T-helper 2 cell treated with Interferon-gamma antibody and Interleukin-4, amounts not matched to agents 5 μg/mL and 100 μg/mL, for 36 hours (primary cell): ENCODE measurements around the gene CACNA2D1.

Experiments used
- DNase-seq: peaks from one replicate; pipeline ENCODE4 v3.0.0; 2021; ENCODE audit warnings: low spot score
- H3K27ac Mint-ChIP-seq: one replicate; pipeline ENCODE4 v1.8.0; 2021; ENCODE audit warnings: mild to moderate bottlenecking, mixed read lengths
- H3K27me3 Mint-ChIP-seq: one replicate; pipeline ENCODE4 v1.8.0; 2021; ENCODE audit warnings: low read depth, mixed read lengths
- H3K36me3 Mint-ChIP-seq: one replicate; pipeline ENCODE4 v1.8.0; 2021; ENCODE audit warnings: low read depth, mixed read lengths
- H3K4me1 Mint-ChIP-seq: one replicate; pipeline ENCODE4 v1.8.0; 2021; ENCODE audit warnings: low read depth, mixed read lengths
- H3K4me3 Mint-ChIP-seq: one replicate; pipeline ENCODE4 v1.8.0; 2022; ENCODE audit warnings: mild to moderate bottlenecking, moderate library complexity, mixed read lengths
- H3K9me3 Mint-ChIP-seq: one replicate; pipeline ENCODE4 v1.8.0; 2021; ENCODE audit warnings: mixed read lengths

Gene CACNA2D1

GRCh38 chr7:81973117-81973516, 470.5 kb downstream of the CACNA2D1 start:
- Mint-ChIP-seq H3K27me3 (no peaks in the 10 kb centered on the region), H3K4me3 (no peak overlapping the region), H3K27ac (no peak overlapping the region), H3K4me1 (no peaks in the 10 kb centered on the region), H3K9me3 (no peaks in the 10 kb centered on the region), H3K36me3 (no peaks in the 10 kb centered on the region)
- no peak for DNase-seq

- Mint-ChIP-seq H3K4me1 (no peaks in the 10 kb centered on the region), H3K36me3 (no peaks in the 10 kb centered on the region), H3K27ac (no peak overlapping the region), H3K9me3 (no peaks in the 10 kb centered on the region), H3K27me3 (no peaks in the 10 kb centered on the region), H3K4me3 (no peak overlapping the region)
- no peak for DNase-seq
Observed at GRCh38 chr7:81960026-81960425, 483.6 kb downstream of the CACNA2D1 start.

- Mint-ChIP-seq H3K27ac (no peak overlapping the region), H3K4me3 (no peak overlapping the region), H3K4me1 (no peaks in the 10 kb centered on the region), H3K9me3 (no peaks in the 10 kb centered on the region), H3K36me3 (no peaks in the 10 kb centered on the region), H3K27me3 (no peaks in the 10 kb centered on the region)
- no peak for DNase-seq
Observed at GRCh38 chr7:81957517-81957916, 486.1 kb downstream of the CACNA2D1 start.

DNA sequence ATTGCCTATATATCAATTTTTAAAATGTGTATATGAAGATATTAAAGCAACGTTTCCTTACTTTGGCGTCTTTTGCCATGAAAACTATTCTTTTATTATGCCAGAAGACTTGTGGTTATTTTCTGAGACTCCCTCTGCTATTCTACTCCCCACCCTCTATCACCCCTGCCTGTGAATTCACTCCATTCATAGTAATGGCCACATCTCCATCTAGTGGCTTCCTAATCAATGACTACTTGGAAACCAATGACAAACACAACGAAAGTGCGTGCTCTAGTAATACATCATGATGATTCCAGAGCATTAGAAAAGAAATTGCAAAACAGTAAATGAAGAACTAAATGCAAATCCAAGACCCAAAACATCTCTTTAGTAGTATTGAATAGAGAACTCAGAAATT, 487.1 kb downstream of the CACNA2D1 start:
- Mint-ChIP-seq H3K9me3 (no peaks in the 10 kb centered on the region), H3K27me3 (no peaks in the 10 kb centered on the region), H3K36me3 (no peaks in the 10 kb centered on the region), H3K27ac (no peak overlapping the region), H3K4me3 (no peak overlapping the region), H3K4me1 (no peaks in the 10 kb centered on the region)
- no peak for DNase-seq

DNA sequence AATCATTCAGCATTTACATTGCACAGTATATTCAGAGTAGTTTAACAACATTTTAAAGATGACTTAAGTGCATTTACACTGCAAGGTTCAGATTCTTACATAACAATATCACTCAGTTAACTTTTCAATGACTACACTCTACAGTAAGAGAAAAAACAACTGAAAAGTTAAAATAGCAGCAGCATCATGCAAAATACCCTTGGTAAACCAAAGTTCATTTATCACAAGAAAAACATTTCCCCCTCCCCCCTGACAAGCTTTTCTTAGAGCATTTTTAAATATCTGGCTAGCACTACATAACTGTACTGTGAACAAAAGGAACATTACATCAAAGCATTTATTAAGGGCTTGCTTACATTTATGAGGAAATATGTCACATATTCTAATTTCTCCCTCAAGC, 494.3 kb downstream of the CACNA2D1 start:
- H3K27ac Mint-ChIP-seq, result no peak overlapping the region
- no peak overlapping the region for H3K4me3 Mint-ChIP-seq
- no peaks in the 10 kb centered on the region for H3K36me3 Mint-ChIP-seq
- H3K27me3 Mint-ChIP-seq, result no peaks in the 10 kb centered on the region
- no peaks in the 10 kb centered on the region for H3K4me1 Mint-ChIP-seq
- DNase-seq, result no peak
- no peaks in the 10 kb centered on the region for H3K9me3 Mint-ChIP-seq

DNA sequence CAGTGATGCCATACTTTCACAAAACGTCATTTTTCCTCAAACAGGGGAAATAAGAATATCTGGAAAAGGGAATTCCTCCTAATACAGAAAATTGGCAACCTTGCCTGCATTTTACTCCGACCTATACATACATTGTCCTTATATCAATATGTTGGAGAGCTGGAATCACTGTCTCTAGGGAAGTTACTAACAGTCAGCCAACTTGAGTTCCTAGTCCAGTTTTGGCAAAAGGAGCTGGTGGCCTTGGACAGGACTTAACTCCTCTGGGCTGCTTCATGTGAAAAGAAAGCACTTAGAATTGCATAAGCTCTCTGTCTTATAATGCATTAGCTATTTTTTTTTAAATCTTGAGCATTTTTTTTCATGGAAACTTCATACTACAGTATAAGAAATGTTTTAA, 499.5 kb downstream of the CACNA2D1 start:
- no peaks in the 10 kb centered on the region for H3K36me3 Mint-ChIP-seq
- no peak overlapping the region for H3K27ac Mint-ChIP-seq
- no peak for DNase-seq
- no peaks in the 10 kb centered on the region for H3K9me3 Mint-ChIP-seq
- H3K4me3 Mint-ChIP-seq, result no peak overlapping the region
- H3K27me3 Mint-ChIP-seq, result no peaks in the 10 kb centered on the region
- no peaks in the 10 kb centered on the region for H3K4me1 Mint-ChIP-seq

DNA sequence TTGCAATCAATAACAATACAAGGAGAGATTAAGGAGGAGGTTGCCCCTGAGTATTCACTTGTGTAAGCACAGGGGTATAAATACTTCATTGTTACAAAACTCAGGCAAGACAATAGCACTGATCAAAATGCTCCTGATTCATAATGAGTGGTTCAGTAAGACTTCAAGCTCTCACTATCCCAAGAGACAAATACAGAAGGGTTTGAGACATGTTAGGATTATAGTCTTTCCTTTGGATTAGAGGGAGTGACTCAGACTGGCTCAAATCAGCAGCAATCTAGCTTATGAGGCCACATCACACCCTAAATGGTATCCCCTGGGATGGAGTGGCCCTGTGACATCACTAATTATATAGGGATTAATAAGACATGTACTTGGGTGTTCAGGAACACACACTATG, 506.5 kb downstream of the CACNA2D1 start:
- no peaks in the 10 kb centered on the region for H3K4me1 Mint-ChIP-seq
- H3K4me3 Mint-ChIP-seq, result no peak overlapping the region
- no peaks in the 10 kb centered on the region for H3K27me3 Mint-ChIP-seq
- no peaks in the 10 kb centered on the region for H3K9me3 Mint-ChIP-seq
- DNase-seq, result no peak
- H3K27ac Mint-ChIP-seq, result no peak overlapping the region
- no peaks in the 10 kb centered on the region for H3K36me3 Mint-ChIP-seq

- no peak overlapping the region for H3K27ac Mint-ChIP-seq
- H3K36me3 Mint-ChIP-seq, result no peaks in the 10 kb centered on the region
- no peaks in the 10 kb centered on the region for H3K9me3 Mint-ChIP-seq
- H3K4me1 Mint-ChIP-seq, result no peaks in the 10 kb centered on the region
- H3K27me3 Mint-ChIP-seq, result no peaks in the 10 kb centered on the region
- no peak overlapping the region for H3K4me3 Mint-ChIP-seq
- DNase-seq, result no peak
Observed at GRCh38 chr7:81934596-81935301, 508.8 kb downstream of the CACNA2D1 start.

DNA sequence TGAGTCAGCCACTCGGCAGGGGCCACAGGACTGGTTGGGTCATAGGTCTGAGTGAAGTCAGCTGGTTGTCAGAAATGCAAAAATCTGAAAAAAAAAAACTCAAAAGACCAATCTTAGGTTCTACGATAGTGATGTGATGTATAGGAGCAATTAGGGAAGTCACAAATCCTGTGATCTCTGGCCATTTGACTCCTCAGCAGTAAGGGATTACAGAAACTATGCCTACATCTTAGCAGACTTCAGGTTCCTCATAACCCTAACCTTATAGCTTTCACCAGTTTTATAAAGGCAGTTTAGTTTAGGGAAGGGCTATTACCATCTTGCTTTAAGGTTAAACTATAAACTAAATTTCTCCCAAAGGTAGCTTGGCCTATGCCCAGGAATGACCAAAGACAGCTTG, 510.6 kb downstream of the CACNA2D1 start:
- H3K4me1 Mint-ChIP-seq, result no peaks in the 10 kb centered on the region
- no peaks in the 10 kb centered on the region for H3K36me3 Mint-ChIP-seq
- H3K27me3 Mint-ChIP-seq, result no peaks in the 10 kb centered on the region
- no peak overlapping the region for H3K4me3 Mint-ChIP-seq
- no peak for DNase-seq
- H3K27ac Mint-ChIP-seq, result no peak overlapping the region
- no peaks in the 10 kb centered on the region for H3K9me3 Mint-ChIP-seq

- DNase-seq, result no peak
- Mint-ChIP-seq H3K9me3 (no peaks in the 10 kb centered on the region), H3K4me1 (no peaks in the 10 kb centered on the region), H3K36me3 (no peaks in the 10 kb centered on the region), H3K27ac (no peak overlapping the region), H3K27me3 (no peaks in the 10 kb centered on the region), H3K4me3 (no peak overlapping the region)
Observed at GRCh38 chr7:81929386-81929785, 514.2 kb downstream of the CACNA2D1 start.

GRCh38 chr7:81926154-81926553, 517.4 kb downstream of the CACNA2D1 start:
- Mint-ChIP-seq H3K4me1 (no peaks in the 10 kb centered on the region), H3K27me3 (no peaks in the 10 kb centered on the region), H3K27ac (no peak overlapping the region), H3K9me3 (no peaks in the 10 kb centered on the region), H3K4me3 (no peak overlapping the region), H3K36me3 (no peaks in the 10 kb centered on the region)
- DNase-seq, result no peak

- DNase-seq, result no peak
- no peaks in the 10 kb centered on the region for H3K9me3 Mint-ChIP-seq
- no peak overlapping the region for H3K27ac Mint-ChIP-seq
- H3K27me3 Mint-ChIP-seq, result no peaks in the 10 kb centered on the region
- no peaks in the 10 kb centered on the region for H3K4me1 Mint-ChIP-seq
- no peak overlapping the region for H3K4me3 Mint-ChIP-seq
- H3K36me3 Mint-ChIP-seq, result no peaks in the 10 kb centered on the region
Observed at GRCh38 chr7:81925530-81925929, 518.0 kb downstream of the CACNA2D1 start.

- H3K4me3 Mint-ChIP-seq, result no peak overlapping the region
- H3K36me3 Mint-ChIP-seq, result no peaks in the 10 kb centered on the region
- DNase-seq, result no peak
- H3K4me1 Mint-ChIP-seq, result no peaks in the 10 kb centered on the region
- H3K9me3 Mint-ChIP-seq, result peaks cover under 1% of the 10 kb centered on the region
- no peak overlapping the region for H3K27ac Mint-ChIP-seq
- H3K27me3 Mint-ChIP-seq, result no peaks in the 10 kb centered on the region
Observed at GRCh38 chr7:81924494-81924893, 519.1 kb downstream of the CACNA2D1 start.

GRCh38 chr7:81919494-81919893, 524.1 kb downstream of the CACNA2D1 start:
- Mint-ChIP-seq H3K27ac (no peak overlapping the region), H3K9me3 (peaks cover 22% of the 10 kb centered on the region), H3K36me3 (no peaks in the 10 kb centered on the region), H3K4me3 (no peak overlapping the region), H3K27me3 (no peaks in the 10 kb centered on the region), H3K4me1 (no peaks in the 10 kb centered on the region)
- no peak for DNase-seq

GRCh38 chr7:81908220-81908619, 535.4 kb downstream of the CACNA2D1 start:
- no peaks in the 10 kb centered on the region for H3K27me3 Mint-ChIP-seq
- no peaks in the 10 kb centered on the region for H3K4me1 Mint-ChIP-seq
- H3K9me3 Mint-ChIP-seq, result peaks cover 5% of the 10 kb centered on the region
- DNase-seq, result no peak
- no peak overlapping the region for H3K27ac Mint-ChIP-seq
- H3K4me3 Mint-ChIP-seq, result no peak overlapping the region
- H3K36me3 Mint-ChIP-seq, result no peaks in the 10 kb centered on the region
